Activated CD8-positive, alpha-beta T cell treated with anti-CD3 and anti-CD28 coated beads for 36 hours (primary cell): ENCODE measurements around the gene PFDN4. TPM values are rescaled to one million over a fixed set of nuclear protein-coding genes. Genes with fewer than 3 reads are reported as not detected.

Experiments used
- ATAC-seq: fragments of 200-7000 bp; cut with Tn5 transposase; one replicate; pipeline ENCODE4 v1.10.0; 2021; ENCODE audit warnings: mild to moderate bottlenecking, moderate library complexity
- CTCF ChIA-PET: fragments of 350-600 bp; sonication (Branson Sonifier 250); formaldehyde crosslinking; loops from one replicate; lab custom pipeline; 2021; ENCODE audit warnings: antibody characterized with exemption; lab: Charles Lee
- POLR2A ChIA-PET: fragments of 350-600 bp; sonication (Branson Sonifier 250); formaldehyde crosslinking; loops from one replicate; lab custom pipeline; 2021; ENCODE audit warnings: antibody characterized with exemption; lab: Charles Lee
- DNase-seq: peaks from one replicate; pipeline ENCODE4 v3.0.0-alpha.2; 2020
- H3K27ac Mint-ChIP-seq: one replicate; pipeline ENCODE4 v1.8.0; 2021; ENCODE audit warnings: mild to moderate bottlenecking, mixed read lengths
- H3K27me3 Mint-ChIP-seq: one replicate; pipeline ENCODE4 v1.8.0; 2021; ENCODE audit warnings: mixed read lengths
- H3K36me3 Mint-ChIP-seq: one replicate; pipeline ENCODE4 v1.8.0; 2021; ENCODE audit warnings: low read depth, mixed read lengths
- H3K4me1 Mint-ChIP-seq: one replicate; pipeline ENCODE4 v1.8.0; 2021; ENCODE audit warnings: low read depth, mixed read lengths
- H3K4me3 Mint-ChIP-seq: one replicate; pipeline ENCODE4 v1.8.0; 2021; ENCODE audit warnings: mild to moderate bottlenecking, moderate library complexity, mixed read lengths
- H3K9me3 Mint-ChIP-seq: one replicate; pipeline ENCODE4 v1.8.0; 2021; ENCODE audit warnings: mixed read lengths
- intact Hi-C: fragments of 100-400 bp; cut with micrococcal nuclease; formaldehyde crosslinking; loops from one replicate; pipeline ENCODE4 v1.10.0; 2022
- total RNA-seq, 2 experiments: library from RNA; stranded (reverse); gene quantifications; one replicate each; pipeline ENCODE4 v1.2.3, GENCODE V29; 2021
- TF ChIP-seq, protein P1 (sequence below): fragments of 200-600 bp; IDR thresholded peaks from one replicate; pipeline ENCODE4 v1.8.0; 2022; ENCODE audit warnings: antibody characterized with exemption, mild to moderate bottlenecking

PFDN4 gene, protein sequence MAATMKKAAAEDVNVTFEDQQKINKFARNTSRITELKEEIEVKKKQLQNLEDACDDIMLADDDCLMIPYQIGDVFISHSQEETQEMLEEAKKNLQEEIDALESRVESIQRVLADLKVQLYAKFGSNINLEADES
- total RNA-seq, result 10 to 100 TPM; 31.1 to 37.4 TPM

DNA sequence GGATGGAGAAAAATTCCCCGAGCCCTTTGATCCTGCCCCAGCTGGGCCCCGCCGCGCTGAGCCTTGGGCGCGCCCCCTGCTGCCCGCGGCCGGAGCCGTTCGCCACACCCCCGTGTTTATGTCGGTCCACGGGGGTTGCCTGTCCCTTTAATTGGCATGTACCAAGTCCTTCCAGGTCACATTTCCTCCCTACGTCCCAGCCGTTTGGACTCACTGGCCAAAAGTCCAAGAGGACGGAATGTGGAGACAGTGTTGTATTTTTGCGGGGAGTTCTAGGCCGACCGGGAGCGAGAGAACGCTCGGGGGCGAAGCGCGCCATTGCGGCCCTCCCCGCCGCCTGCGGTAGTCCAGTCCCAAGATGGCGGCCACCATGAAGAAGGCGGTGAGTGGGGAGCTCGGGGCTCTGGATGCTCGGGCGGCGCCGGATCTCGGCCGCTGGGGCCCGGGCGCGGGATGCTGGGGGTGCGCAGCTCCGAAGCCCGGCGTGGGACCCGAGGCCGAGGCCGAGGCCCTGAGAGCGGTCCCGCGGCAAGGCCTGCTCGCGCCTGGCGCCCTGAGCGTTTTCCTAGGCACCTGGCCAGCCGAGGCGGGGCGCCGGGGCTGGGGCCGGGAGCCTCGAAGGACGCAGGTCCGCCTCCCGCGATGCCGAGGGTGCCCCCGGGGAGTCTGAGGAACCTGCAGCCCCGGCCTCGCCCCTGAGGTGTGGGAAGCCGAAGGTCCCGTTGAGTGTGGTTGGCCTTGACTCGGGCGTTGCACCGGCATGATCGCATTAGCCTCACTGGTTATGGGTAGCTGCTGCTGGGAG, at the start of gene PFDN4:
Gene PFDN4 (plus strand): TSS at position 345 of the 805 bp plus-strand sequence. CDS start 14 bp downstream, at position 359.
- H3K4me1 Mint-ChIP-seq, result peaks cover 35% of the 10 kb centered on the region
- CTCF ChIA-PET, result interaction anchor here (0.7 to 4.6 kb wide), 10 partner anchors 8 to 642 kb away, joined by 3 to 31 read pairs (median 7); no protein-coding TSS in a partner anchor

DNA sequence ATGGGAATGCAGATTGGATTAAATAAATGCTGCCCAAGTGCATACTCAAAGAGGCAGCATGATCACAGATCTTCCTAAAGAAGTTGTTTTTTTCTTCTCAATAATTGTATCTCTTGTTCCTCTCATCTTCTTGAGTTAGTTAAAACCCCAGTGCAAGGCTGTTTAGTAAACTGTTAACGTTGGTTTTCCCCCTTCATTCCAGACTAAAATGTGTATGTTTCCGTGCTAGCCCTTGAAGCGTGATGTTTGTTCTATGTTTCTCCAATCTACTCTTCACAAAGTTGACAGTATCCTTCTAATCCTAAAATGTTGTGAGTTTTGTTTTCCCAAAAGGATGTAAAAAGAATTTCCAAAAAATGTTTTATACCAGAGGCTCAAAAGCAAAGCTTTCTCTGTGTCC, 49.7 kb upstream of the PFDN4 start:
- ChIA-PET CTCF (interaction anchor here (1.4 kb wide), 2 partner anchors 11 to 524 kb away, joined by 3 to 4 read pairs; no protein-coding TSS in a partner anchor), POLR2A (no interaction called here)
- intact Hi-C loops, result no loop called here
- Mint-ChIP-seq H3K27me3 (peaks cover 13% of the 10 kb centered on the region), H3K9me3 (no peaks in the 10 kb centered on the region), H3K4me1 (no peaks in the 10 kb centered on the region), H3K36me3 (no peaks in the 10 kb centered on the region), H3K27ac (no peak overlapping the region), H3K4me3 (no peak overlapping the region)
- DNase-seq, result no peak
- no peak for ATAC-seq
- TF ChIP-seq, protein P1, sequence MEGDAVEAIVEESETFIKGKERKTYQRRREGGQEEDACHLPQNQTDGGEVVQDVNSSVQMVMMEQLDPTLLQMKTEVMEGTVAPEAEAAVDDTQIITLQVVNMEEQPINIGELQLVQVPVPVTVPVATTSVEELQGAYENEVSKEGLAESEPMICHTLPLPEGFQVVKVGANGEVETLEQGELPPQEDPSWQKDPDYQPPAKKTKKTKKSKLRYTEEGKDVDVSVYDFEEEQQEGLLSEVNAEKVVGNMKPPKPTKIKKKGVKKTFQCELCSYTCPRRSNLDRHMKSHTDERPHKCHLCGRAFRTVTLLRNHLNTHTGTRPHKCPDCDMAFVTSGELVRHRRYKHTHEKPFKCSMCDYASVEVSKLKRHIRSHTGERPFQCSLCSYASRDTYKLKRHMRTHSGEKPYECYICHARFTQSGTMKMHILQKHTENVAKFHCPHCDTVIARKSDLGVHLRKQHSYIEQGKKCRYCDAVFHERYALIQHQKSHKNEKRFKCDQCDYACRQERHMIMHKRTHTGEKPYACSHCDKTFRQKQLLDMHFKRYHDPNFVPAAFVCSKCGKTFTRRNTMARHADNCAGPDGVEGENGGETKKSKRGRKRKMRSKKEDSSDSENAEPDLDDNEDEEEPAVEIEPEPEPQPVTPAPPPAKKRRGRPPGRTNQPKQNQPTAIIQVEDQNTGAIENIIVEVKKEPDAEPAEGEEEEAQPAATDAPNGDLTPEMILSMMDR, result no peak

More for the DNA sequence above, at the start of gene PFDN4:
- Mint-ChIP-seq H3K27ac (peak within 1 kb of the TSS; percentile 100), H3K36me3 (peaks cover 9% of the 10 kb centered on the region), H3K9me3 (no peaks in the 10 kb centered on the region), H3K4me3 (peak within 1 kb of the TSS; percentile 83), H3K27me3 (no peaks in the 10 kb centered on the region)
- peak; percentile 84 for DNase-seq
- POLR2A ChIA-PET, result interaction anchor here (0.7 to 2.3 kb wide), 4 partner anchors 9 to 273 kb away, joined by 3 to 9 read pairs (median 3); no protein-coding TSS in a partner anchor
- TF ChIP-seq, protein P1, result peak; percentile 81
- ATAC-seq, result peak; percentile 91
- intact Hi-C loops, result no loop called here

DNA sequence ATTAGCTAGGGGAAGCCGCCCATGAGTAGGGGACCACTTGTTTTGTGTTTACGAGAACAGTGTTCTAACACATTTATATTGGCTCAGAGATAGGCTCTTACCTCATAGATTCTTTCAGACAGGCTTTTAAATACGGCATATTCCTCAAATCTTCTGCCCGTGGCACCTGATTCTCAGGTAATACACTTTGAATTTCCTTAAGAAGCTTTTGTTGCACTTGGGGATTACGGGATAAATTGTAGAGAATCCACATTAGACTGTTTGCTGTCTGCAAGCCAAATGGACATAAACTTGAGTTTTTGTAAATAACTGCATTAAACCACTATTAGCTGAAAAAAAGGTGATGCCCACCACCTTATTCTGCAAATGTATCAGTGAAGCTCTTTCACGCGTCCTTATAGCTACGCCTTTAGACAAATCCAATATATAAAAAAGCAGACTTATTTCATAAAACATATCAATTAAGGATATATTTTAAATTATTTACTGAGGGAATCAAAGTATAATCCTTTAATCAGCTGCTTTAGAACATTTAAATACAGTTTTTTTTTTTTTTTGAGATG, 49.0 kb upstream of the PFDN4 start:
- H3K27me3 Mint-ChIP-seq, result peaks cover 13% of the 10 kb centered on the region
- no peak for DNase-seq
- no peak overlapping the region for H3K4me3 Mint-ChIP-seq
- intact Hi-C loops, result no loop called here
- ChIA-PET POLR2A (no interaction called here), CTCF (interaction anchor here (1.4 kb wide), 2 partner anchors 12 to 523 kb away, joined by 3 to 4 read pairs; no protein-coding TSS in a partner anchor)
- H3K4me1 Mint-ChIP-seq, result no peaks in the 10 kb centered on the region
- H3K9me3 Mint-ChIP-seq, result no peaks in the 10 kb centered on the region
- no peak for ATAC-seq
- H3K27ac Mint-ChIP-seq, result no peak overlapping the region
- TF ChIP-seq, protein P1, result no peak
- H3K36me3 Mint-ChIP-seq, result no peaks in the 10 kb centered on the region

DNA sequence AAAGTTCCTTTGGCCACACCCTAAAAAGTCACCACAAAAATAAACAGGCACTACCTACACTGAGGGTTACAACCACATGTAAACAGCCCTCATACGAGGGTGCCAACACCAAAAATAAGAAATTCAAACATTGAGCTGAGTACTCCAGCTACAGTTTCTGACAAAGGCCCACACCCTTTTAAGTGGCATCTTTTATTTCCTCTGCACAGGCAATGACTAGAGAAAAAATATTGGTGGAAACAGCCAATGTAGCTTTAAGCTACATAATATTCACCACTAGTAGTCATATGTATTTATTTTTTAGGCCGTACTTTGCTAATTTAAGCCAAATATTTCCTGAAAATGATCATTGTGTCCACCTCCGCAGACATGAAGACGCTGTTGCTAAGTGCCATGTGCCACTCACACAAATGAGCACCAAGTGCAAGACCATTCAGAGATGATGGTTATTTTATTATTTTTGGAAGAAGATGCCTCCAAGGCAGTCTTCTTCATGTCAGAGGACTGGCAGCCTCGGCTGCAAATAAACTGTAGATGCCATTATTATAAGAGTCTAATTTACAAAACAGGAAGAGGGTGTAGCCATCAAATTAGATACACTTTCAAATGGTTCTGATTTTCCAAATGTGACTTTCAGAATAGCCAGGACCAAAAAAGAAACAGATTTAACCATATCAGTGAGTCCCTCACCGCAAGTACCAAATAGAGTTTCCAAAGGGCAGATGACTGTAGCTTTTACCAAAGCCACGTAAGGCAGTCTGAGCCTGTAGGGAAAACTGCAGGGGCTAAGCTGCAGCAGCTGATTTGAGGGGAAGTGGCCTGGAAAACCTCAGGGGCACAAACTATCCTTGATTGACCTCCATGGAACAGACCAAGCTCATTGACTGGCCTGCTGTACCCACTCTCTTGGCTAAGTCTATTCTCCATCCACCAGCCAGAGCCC, 47.6 kb upstream of the PFDN4 start:
- Mint-ChIP-seq H3K36me3 (no peaks in the 10 kb centered on the region), H3K27ac (no peak overlapping the region), H3K9me3 (no peaks in the 10 kb centered on the region), H3K4me3 (no peak overlapping the region), H3K4me1 (no peaks in the 10 kb centered on the region), H3K27me3 (peaks cover 13% of the 10 kb centered on the region)
- DNase-seq (no peak), ATAC-seq (no peak)
- ChIA-PET POLR2A (interaction anchor here (0.7 kb wide), 1 partner anchor 56 kb away, joined by 3 read pairs; no protein-coding TSS in a partner anchor), CTCF (no interaction called here)
- intact Hi-C loops, result no loop called here
- TF ChIP-seq, protein P1, result no peak
